HepG2 (cell line): ENCODE data around the gene GRAMD1A. TPM values are rescaled to one million over a fixed set of nuclear protein-coding genes. Genes with fewer than 3 reads are reported as not detected.

Experiments
- ARNTL ChIP-seq: sonication (generic); formaldehyde crosslinking; IDR thresholded peaks from 2 replicates; pipeline ENCODE4 v1.4.0; 2020; ENCODE audit warnings: mild to moderate bottlenecking, missing genetic modification reagents
- FOXA3 ChIP-seq: IDR thresholded peaks from 2 replicates; pipeline ENCODE4 v1.6.1; 2016; ENCODE audit warnings: missing genetic modification reagents, missing compliant biosample characterization
- FOXJ3 ChIP-seq: sonication (generic); formaldehyde crosslinking; IDR thresholded peaks from 2 replicates; pipeline ENCODE4 v1.4.0; 2020; ENCODE audit warnings: missing genetic modification reagents, mild to moderate bottlenecking, borderline replicate concordance
- GRHL1 ChIP-seq: sonication (generic); formaldehyde crosslinking; conservative IDR thresholded peaks from 2 replicates; pipeline ENCODE4 v1.8.0; 2022; ENCODE audit warnings: missing genetic modification reagents
- HIC2 ChIP-seq: sonication (generic); formaldehyde crosslinking; IDR thresholded peaks from 2 replicates; pipeline ENCODE4 v1.9.0; 2022; ENCODE audit warnings: low read depth, missing genetic modification reagents
- PAXIP1 ChIP-seq: sonication (generic); formaldehyde crosslinking; conservative IDR thresholded peaks from 2 replicates; pipeline ENCODE4 v1.4.0; 2020; ENCODE audit warnings: mild to moderate bottlenecking, missing genetic modification reagents, moderate library complexity
- PITX1 ChIP-seq: sonication (generic); formaldehyde crosslinking; IDR thresholded peaks from 2 replicates; pipeline ENCODE4 v1.5.1; 2020; ENCODE audit warnings: mild to moderate bottlenecking, missing genetic modification reagents
- SP2 ChIP-seq: sonication (generic); formaldehyde crosslinking; IDR thresholded peaks from 2 replicates; pipeline ENCODE4 v1.5.1; 2020; ENCODE audit warnings: mild to moderate bottlenecking, missing genetic modification reagents
- TAF15 ChIP-seq: fragments of 200-400 bp; formaldehyde crosslinking; IDR thresholded peaks from one replicate; pipeline ENCODE4 v1.6.1; 2018; ENCODE audit warnings: mild to moderate bottlenecking, low read depth, low read length; ENCODE audit not compliant: poor library complexity, severe bottlenecking
- ZNF232 ChIP-seq: sonication (generic); formaldehyde crosslinking; IDR thresholded peaks from 2 replicates; pipeline ENCODE4 v1.4.0; 2020; ENCODE audit warnings: missing genetic modification reagents, borderline replicate concordance
- ZNF547 ChIP-seq: sonication (generic); formaldehyde crosslinking; IDR thresholded peaks from 2 replicates; pipeline ENCODE4 v1.5.1; 2020; ENCODE audit warnings: mild to moderate bottlenecking, missing genetic modification reagents
- ZNF616 ChIP-seq: sonication (generic); formaldehyde crosslinking; IDR thresholded peaks from 2 replicates; pipeline ENCODE4 v1.5.0; 2020; ENCODE audit warnings: low read depth, mild to moderate bottlenecking, missing genetic modification reagents
- ZNF713 ChIP-seq: sonication (generic); formaldehyde crosslinking; IDR thresholded peaks from 2 replicates; pipeline ENCODE4 v1.4.0; 2020; ENCODE audit warnings: mild to moderate bottlenecking, missing genetic modification reagents
- polyA plus RNA-seq, 8 experiments: library from polyadenylated mRNA; depleted of rRNA in 3 of 8; stranded (reverse) in 7 of 8; unstranded in 1 of 8; fragments of >200 nt; fragmentation: Illumina TruSeq in 4 of 8; extraction: Trizol in 4 of 8; gene quantifications; 2 replicates each; pipeline versions ENCODE4 v1.2.1 to v1.2.3, GENCODE V29; 2011 to 2016; ENCODE audit warnings: low read depth in 4 of 8, missing spikeins in 1 of 8, mixed read lengths in 1 of 8; ENCODE audit not compliant: insufficient read depth in 1 of 8
- total RNA-seq, 5 experiments: library from RNA; depleted of rRNA; stranded (reverse); fragments of >200 nt; fragmentation: Illumina TruSeq; extraction: Trizol; gene quantifications; 2 replicates each; pipeline ENCODE4 v1.2.3, GENCODE V29; 2016; ENCODE audit warnings: low read depth in 1 of 5
- TF ChIP-seq, protein P1 (sequence below): sonication (generic); formaldehyde crosslinking; IDR thresholded peaks from 2 replicates; pipeline ENCODE4 v1.8.0; 2022; ENCODE audit warnings: mild to moderate bottlenecking, missing genetic modification reagents; ENCODE audit not compliant: insufficient replicate concordance
- TF ChIP-seq, protein P2 (sequence below): sonication (generic); formaldehyde crosslinking; conservative IDR thresholded peaks from 2 replicates; pipeline ENCODE4 v1.8.0; 2022; ENCODE audit warnings: mild to moderate bottlenecking, moderate library complexity, missing genetic modification reagents

Gene GRAMD1A
- total and polyA plus RNA-seq, 2 of the 13 experiments (the other 11 are each of a cell fraction or from before 2014, with no cell fraction given), result 14.7 to 181 TPM

DNA sequence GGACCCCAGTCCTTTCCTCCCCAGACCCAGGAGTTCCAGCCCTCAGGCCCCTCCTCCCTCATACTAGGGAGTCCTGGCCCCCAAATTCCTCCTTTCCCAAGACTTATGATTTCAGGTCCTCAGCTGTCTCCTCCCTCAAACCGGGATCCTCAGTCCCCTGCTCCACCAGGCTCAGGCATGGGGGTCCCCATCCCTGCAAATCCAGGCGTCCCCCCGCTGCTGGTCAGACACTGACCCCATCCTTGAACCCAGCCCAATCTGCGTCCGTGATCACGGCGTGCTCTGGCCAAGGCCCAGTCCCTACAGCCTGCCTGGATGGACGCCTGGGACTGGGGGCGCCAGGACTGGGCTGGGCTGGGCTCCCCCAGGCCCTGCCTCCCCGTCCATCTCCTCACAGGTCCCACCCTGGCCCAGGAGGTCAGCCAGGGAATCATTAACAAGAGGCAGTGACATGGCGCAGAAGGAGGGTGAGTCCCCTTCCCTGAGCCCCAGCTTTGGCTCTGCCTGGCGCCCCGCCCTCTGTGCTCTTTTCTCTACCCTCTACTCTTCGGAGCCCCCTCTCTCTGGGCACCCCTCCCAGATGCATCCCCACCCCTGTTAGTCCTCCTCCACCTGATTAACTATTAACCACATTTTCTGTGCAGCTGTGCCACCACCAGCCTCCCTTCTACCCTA is 42.1 kb downstream of the GRAMD1A start (continued):
- peak; percentile 39; the same call in 1 of the 2 replicates for TF ChIP-seq HIC2 (CRISPR knock-in tag)
- TF ChIP-seq ZNF713, result peak; percentile 36; the same call in 1 of the 2 replicates
- TF ChIP-seq FOXJ3, result no peak
- TF ChIP-seq ZNF547 (CRISPR knock-in tag), result no peak
- TF ChIP-seq ZNF616 (CRISPR knock-in tag), result no peak
- no peak for TF ChIP-seq GRHL1
- no peak for TF ChIP-seq TAF15
- 0 out of 2 replicates have a peak, but pooled peaks have one; percentile 32 for TF ChIP-seq PAXIP1 (CRISPR knock-in tag)
- no peak for TF ChIP-seq SP2 (CRISPR knock-in tag)
- 0 out of 2 replicates have a peak, but pooled peaks have one; percentile 31 for TF ChIP-seq PITX1 (CRISPR knock-in tag)
- TF ChIP-seq, protein P1, sequence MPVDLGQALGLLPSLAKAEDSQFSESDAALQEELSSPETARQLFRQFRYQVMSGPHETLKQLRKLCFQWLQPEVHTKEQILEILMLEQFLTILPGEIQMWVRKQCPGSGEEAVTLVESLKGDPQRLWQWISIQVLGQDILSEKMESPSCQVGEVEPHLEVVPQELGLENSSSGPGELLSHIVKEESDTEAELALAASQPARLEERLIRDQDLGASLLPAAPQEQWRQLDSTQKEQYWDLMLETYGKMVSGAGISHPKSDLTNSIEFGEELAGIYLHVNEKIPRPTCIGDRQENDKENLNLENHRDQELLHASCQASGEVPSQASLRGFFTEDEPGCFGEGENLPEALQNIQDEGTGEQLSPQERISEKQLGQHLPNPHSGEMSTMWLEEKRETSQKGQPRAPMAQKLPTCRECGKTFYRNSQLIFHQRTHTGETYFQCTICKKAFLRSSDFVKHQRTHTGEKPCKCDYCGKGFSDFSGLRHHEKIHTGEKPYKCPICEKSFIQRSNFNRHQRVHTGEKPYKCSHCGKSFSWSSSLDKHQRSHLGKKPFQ (CRISPR knock-in tag), result no peak
- TF ChIP-seq ARNTL (CRISPR knock-in tag), result no peak
- TF ChIP-seq ZNF232, result peak; percentile 57; the same call in 1 of the 2 replicates
- TF ChIP-seq, protein P2, sequence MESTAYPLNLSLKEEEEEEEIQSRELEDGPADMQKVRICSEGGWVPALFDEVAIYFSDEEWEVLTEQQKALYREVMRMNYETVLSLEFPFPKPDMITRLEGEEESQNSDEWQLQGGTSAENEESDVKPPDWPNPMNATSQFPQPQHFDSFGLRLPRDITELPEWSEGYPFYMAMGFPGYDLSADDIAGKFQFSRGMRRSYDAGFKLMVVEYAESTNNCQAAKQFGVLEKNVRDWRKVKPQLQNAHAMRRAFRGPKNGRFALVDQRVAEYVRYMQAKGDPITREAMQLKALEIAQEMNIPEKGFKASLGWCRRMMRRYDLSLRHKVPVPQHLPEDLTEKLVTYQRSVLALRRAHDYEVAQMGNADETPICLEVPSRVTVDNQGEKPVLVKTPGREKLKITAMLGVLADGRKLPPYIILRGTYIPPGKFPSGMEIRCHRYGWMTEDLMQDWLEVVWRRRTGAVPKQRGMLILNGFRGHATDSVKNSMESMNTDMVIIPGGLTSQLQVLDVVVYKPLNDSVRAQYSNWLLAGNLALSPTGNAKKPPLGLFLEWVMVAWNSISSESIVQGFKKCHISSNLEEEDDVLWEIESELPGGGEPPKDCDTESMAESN (CRISPR knock-in tag), result no peak
- TF ChIP-seq FOXA3 (CRISPR knock-in tag), result peak; percentile 13; the same call in 1 of the 2 replicates
